HEK293 (cell line): ENCODE data around the gene FAM136A.

ENCODE experiments used
- CTCF ChIA-PET: fragments of 350-600 bp; formaldehyde crosslinking; extraction: SDS; loops from one replicate; lab custom pipeline; 2021; ENCODE audit warnings: antibody characterized with exemption; lab: Yijun Ruan, JAX
- POLR2A ChIA-PET: fragments of 300-600 bp; formaldehyde crosslinking; extraction: SDS; loops from one replicate; lab custom pipeline; 2020; ENCODE audit warnings: antibody characterized with exemption, inconsistent platforms; lab: Yijun Ruan, JAX
- H3K27ac ChIP-seq: fragments of 200-500 bp; sonication (Bioruptor generic); 2 replicates; pipeline ENCODE4 v1.5.1; 2014; ENCODE audit warnings: low read depth, low read length, control low read depth, inconsistent platforms; ENCODE audit errors: extremely low read depth
- H3K36me3 ChIP-seq, 2 experiments: fragments of 200-500 bp in 1 of 2; sonication (Bioruptor generic) in 1 of 2; 1 replicate in 1 of 2; 2 replicates in 1 of 2; pipeline ENCODE4 v1.5.1; 2014 to 2017; ENCODE audit warnings: inconsistent platforms in 2 of 2, low read length in 2 of 2; ENCODE audit not compliant: control insufficient read depth in 2 of 2, insufficient read depth in 1 of 2
- H3K4me1 ChIP-seq: fragments of 200-500 bp; sonication (Bioruptor generic); 2 replicates; pipeline ENCODE4 v1.5.1; 2014; ENCODE audit warnings: mild to moderate bottlenecking, low read length, inconsistent platforms; ENCODE audit not compliant: control insufficient read depth, insufficient read depth
- H3K4me3 ChIP-seq: 2 replicates; pipeline ENCODE4 v1.5.1; 2011; ENCODE audit warnings: low read depth, mild to moderate bottlenecking, control low read depth, low read length, moderate library complexity
- H3K9me3 ChIP-seq: fragments of 200-500 bp; sonication (Bioruptor generic); 2 replicates; pipeline ENCODE4 v1.5.1; 2014; ENCODE audit warnings: low read depth, low read length, inconsistent platforms; ENCODE audit not compliant: control insufficient read depth, insufficient read depth
- BCL11B ChIP-seq: fragments of 450-650 bp; formaldehyde crosslinking; IDR thresholded peaks from 2 replicates; pipeline ENCODE4 v1.5.1; 2016; ENCODE audit warnings: low read depth, missing biosample characterization, missing genetic modification characterization
- ELK4 ChIP-seq: IDR thresholded peaks from 2 replicates; pipeline ENCODE4 v1.6.1; 2011; ENCODE audit warnings: mild to moderate bottlenecking, low read depth, low read length, borderline replicate concordance
- FEZF1 ChIP-seq: fragments of 450-650 bp; formaldehyde crosslinking; IDR thresholded peaks from 2 replicates; pipeline ENCODE4 v1.5.1; 2016; ENCODE audit warnings: missing biosample characterization, missing genetic modification characterization
- GFI1B ChIP-seq: fragments of 450-650 bp; formaldehyde crosslinking; IDR thresholded peaks from 2 replicates; pipeline ENCODE4 v1.5.1; 2016; ENCODE audit warnings: missing biosample characterization, missing genetic modification characterization
- INSM2 ChIP-seq: fragments of 450-650 bp; formaldehyde crosslinking; IDR thresholded peaks from 2 replicates; pipeline ENCODE4 v1.5.1; 2016; ENCODE audit warnings: missing biosample characterization, missing genetic modification characterization
- KLF8 ChIP-seq: fragments of 450-650 bp; formaldehyde crosslinking; IDR thresholded peaks from 2 replicates; pipeline ENCODE4 v1.5.1; 2016; ENCODE audit warnings: missing biosample characterization, missing genetic modification characterization
- OSR2 ChIP-seq: fragments of 450-650 bp; formaldehyde crosslinking; IDR thresholded peaks from 2 replicates; pipeline ENCODE4 v1.5.1; 2016; ENCODE audit warnings: missing biosample characterization, missing genetic modification characterization
- OVOL3 ChIP-seq: fragments of 450-650 bp; formaldehyde crosslinking; IDR thresholded peaks from 2 replicates; pipeline ENCODE4 v1.5.1; 2016; ENCODE audit warnings: missing biosample characterization, missing genetic modification characterization
- PRDM1 ChIP-seq: fragments of 450-650 bp; formaldehyde crosslinking; IDR thresholded peaks from 2 replicates; pipeline ENCODE4; 2016; ENCODE audit warnings: missing biosample characterization, missing genetic modification characterization
- PRDM6 ChIP-seq: fragments of 450-650 bp; formaldehyde crosslinking; IDR thresholded peaks from 2 replicates; pipeline ENCODE4 v1.5.1; 2017; ENCODE audit warnings: missing biosample characterization, missing genetic modification characterization
- TRIM28 ChIP-seq: IDR thresholded peaks from 2 replicates; pipeline ENCODE4 v1.6.1; 2011; ENCODE audit warnings: low read length, control low read depth, borderline replicate concordance
- ZBTB21 ChIP-seq: fragments of 450-650 bp; formaldehyde crosslinking; IDR thresholded peaks from 2 replicates; pipeline ENCODE4 v1.5.1; 2017; ENCODE audit warnings: missing biosample characterization, missing genetic modification characterization
- ZFHX2 ChIP-seq: fragments of 450-650 bp; formaldehyde crosslinking; conservative IDR thresholded peaks from 2 replicates; pipeline ENCODE4 v1.5.1; 2016; ENCODE audit warnings: missing biosample characterization, missing genetic modification characterization
- ZNF214 ChIP-seq: fragments of 450-650 bp; formaldehyde crosslinking; IDR thresholded peaks from 2 replicates; pipeline ENCODE4 v1.5.1; 2017; ENCODE audit warnings: missing biosample characterization, mild to moderate bottlenecking, missing genetic modification characterization, borderline replicate concordance
- ZNF302 ChIP-seq: fragments of 450-650 bp; formaldehyde crosslinking; IDR thresholded peaks from 2 replicates; pipeline ENCODE4 v1.5.1; 2016; ENCODE audit warnings: missing biosample characterization, missing genetic modification characterization, low read depth
- ZNF311 ChIP-seq: fragments of 450-650 bp; formaldehyde crosslinking; IDR thresholded peaks from 2 replicates; pipeline ENCODE4 v1.5.1; 2017; ENCODE audit warnings: missing biosample characterization, missing genetic modification characterization, borderline replicate concordance
- ZNF366 ChIP-seq: fragments of 450-650 bp; formaldehyde crosslinking; conservative IDR thresholded peaks from 2 replicates; pipeline ENCODE4 v1.5.1; 2016; ENCODE audit warnings: missing biosample characterization, missing genetic modification characterization
- ZNF48 ChIP-seq: fragments of 450-650 bp; formaldehyde crosslinking; IDR thresholded peaks from 2 replicates; pipeline ENCODE4 v1.5.1; 2016; ENCODE audit warnings: missing biosample characterization, missing genetic modification characterization
- ZNF529 ChIP-seq: fragments of 450-650 bp; formaldehyde crosslinking; IDR thresholded peaks from 2 replicates; pipeline ENCODE4 v1.5.1; 2017; ENCODE audit warnings: missing genetic modification characterization, missing biosample characterization; ENCODE audit not compliant: insufficient replicate concordance
- ZNF549 ChIP-seq: fragments of 450-650 bp; IDR thresholded peaks from 2 replicates; pipeline ENCODE4 v1.5.1; 2018; ENCODE audit warnings: missing biosample characterization, missing genetic modification characterization, mild to moderate bottlenecking, inconsistent platforms, moderate library complexity
- ZNF558 ChIP-seq: fragments of 450-650 bp; formaldehyde crosslinking; IDR thresholded peaks from 2 replicates; pipeline ENCODE4 v1.5.1; 2016; ENCODE audit warnings: missing biosample characterization, missing genetic modification characterization
- ZNF571 ChIP-seq: fragments of 450-650 bp; formaldehyde crosslinking; IDR thresholded peaks from 2 replicates; pipeline ENCODE4 v1.5.0; 2017; ENCODE audit warnings: missing biosample characterization, missing genetic modification characterization
- ZNF600 ChIP-seq: fragments of 450-650 bp; formaldehyde crosslinking; IDR thresholded peaks from 2 replicates; pipeline ENCODE4 v1.5.1; 2016; ENCODE audit warnings: missing biosample characterization, missing genetic modification characterization
- ZNF629 ChIP-seq: fragments of 450-650 bp; formaldehyde crosslinking; IDR thresholded peaks from 2 replicates; pipeline ENCODE4 v1.5.1; 2017; ENCODE audit warnings: missing biosample characterization, missing genetic modification characterization
- ZNF791 ChIP-seq: fragments of 450-650 bp; formaldehyde crosslinking; IDR thresholded peaks from 2 replicates; pipeline ENCODE4 v1.5.1; 2016; ENCODE audit warnings: missing biosample characterization, missing genetic modification characterization
- TF ChIP-seq, protein P1 (sequence below): fragments of 450-650 bp; formaldehyde crosslinking; IDR thresholded peaks from 2 replicates; pipeline ENCODE4 v1.5.1; 2016; ENCODE audit warnings: missing biosample characterization, missing genetic modification characterization
- TF ChIP-seq, protein P2 (sequence below): fragments of 450-650 bp; formaldehyde crosslinking; IDR thresholded peaks from 2 replicates; pipeline ENCODE4 v1.5.1; 2017; ENCODE audit warnings: missing biosample characterization, missing genetic modification characterization
- TF ChIP-seq, protein P3 (sequence below): fragments of 450-650 bp; formaldehyde crosslinking; IDR thresholded peaks from 2 replicates; pipeline ENCODE4 v1.5.1; 2016; ENCODE audit warnings: missing biosample characterization, missing genetic modification characterization

FAM136A gene

GRCh38 chr2:70248181-70248847, 53.6 kb downstream of the FAM136A start, which contains the start of gene TIA1 (continued):
- TF ChIP-seq ZNF214 (tag by site-specific recombination) (no peak), ZNF600 (tag by site-specific recombination) (peak; percentile 56; the same call in 1 of the 2 replicates), ZNF302 (no peak), INSM2 (tag by site-specific recombination) (no peak), ZBTB21 (tag by site-specific recombination) (no peak), ZNF529 (tag by site-specific recombination) (no peak), KLF8 (0 out of 2 replicates have a peak, but pooled peaks have one; percentile 13), ZNF791 (tag by site-specific recombination) (0 out of 2 replicates have a peak, but pooled peaks have one; percentile 38), ELK4 (no peak), ZNF629 (tag by site-specific recombination) (peak; percentile 13; the same call in 1 of the 2 replicates), ZNF48 (tag by site-specific recombination) (no peak), ZNF311 (tag by site-specific recombination) (no peak)
- TF ChIP-seq, protein P1, sequence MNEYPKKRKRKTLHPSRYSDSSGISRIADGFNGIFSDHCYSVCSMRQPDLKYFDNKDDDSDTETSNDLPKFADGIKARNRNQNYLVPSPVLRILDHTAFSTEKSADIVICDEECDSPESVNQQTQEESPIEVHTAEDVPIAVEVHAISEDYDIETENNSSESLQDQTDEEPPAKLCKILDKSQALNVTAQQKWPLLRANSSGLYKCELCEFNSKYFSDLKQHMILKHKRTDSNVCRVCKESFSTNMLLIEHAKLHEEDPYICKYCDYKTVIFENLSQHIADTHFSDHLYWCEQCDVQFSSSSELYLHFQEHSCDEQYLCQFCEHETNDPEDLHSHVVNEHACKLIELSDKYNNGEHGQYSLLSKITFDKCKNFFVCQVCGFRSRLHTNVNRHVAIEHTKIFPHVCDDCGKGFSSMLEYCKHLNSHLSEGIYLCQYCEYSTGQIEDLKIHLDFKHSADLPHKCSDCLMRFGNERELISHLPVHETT (tag by site-specific recombination): 0 out of 2 replicates have a peak, but pooled peaks have one; percentile 15

DNA sequence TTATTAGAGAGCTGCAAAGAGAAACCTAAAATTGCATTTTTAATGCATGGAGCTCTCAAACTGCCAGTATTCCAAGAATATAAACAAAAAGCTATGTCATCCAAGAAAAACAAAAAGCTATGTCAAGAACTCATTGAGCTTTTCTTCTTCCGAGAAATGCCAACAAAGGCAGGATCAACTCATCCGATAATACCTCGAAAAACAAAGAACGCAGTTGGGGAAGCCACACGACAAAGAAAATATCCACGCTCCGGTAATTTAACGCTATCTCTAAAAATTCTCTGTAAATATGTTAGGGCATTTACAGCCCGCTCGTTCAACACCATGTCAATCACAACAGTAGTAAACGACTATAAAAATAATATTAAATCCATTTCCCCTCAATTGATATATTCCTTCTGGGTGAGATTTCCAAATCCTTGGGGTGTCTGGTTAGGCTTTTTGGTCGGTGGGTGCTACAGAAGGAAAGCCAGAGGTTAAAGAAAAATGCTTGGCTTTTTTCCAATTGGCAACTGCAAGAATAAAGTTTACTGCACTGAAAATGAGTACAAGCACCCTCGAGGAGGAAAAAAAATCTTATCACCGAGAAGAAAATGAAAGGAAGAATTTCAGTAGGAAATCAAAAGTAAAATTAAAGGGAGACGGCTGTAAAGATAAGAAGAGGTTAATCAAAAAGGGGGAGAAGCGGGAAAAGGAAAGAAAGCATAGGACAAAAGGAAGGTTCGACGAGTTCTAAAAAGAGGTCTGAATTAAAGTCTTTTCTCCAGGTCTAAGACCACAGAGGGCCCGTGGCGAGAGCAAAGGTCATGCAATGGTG, 54.3 kb downstream of the FAM136A start:
- H3K4me1 ChIP-seq: no peaks in the 10 kb centered on the region; the same call in 1 of the 2 replicates
- POLR2A ChIA-PET: interaction anchor here (1.1 to 4.4 kb wide), 5 partner anchors 11 to 333 kb away, joined by 3 to 47 read pairs (median 10); partner anchors contain the start of genes C2orf42, MXD1, PCYOX1 and SNRPG
- H3K27ac ChIP-seq: peak overlapping the region; percentile 98
- H3K4me3 ChIP-seq: peak overlapping the region; percentile 89
- no peaks in the 10 kb centered on the region for H3K9me3 ChIP-seq
- CTCF ChIA-PET: no interaction called here
- no peaks in the 10 kb centered on the region for H3K36me3 ChIP-seq
- TF ChIP-seq, protein P2, sequence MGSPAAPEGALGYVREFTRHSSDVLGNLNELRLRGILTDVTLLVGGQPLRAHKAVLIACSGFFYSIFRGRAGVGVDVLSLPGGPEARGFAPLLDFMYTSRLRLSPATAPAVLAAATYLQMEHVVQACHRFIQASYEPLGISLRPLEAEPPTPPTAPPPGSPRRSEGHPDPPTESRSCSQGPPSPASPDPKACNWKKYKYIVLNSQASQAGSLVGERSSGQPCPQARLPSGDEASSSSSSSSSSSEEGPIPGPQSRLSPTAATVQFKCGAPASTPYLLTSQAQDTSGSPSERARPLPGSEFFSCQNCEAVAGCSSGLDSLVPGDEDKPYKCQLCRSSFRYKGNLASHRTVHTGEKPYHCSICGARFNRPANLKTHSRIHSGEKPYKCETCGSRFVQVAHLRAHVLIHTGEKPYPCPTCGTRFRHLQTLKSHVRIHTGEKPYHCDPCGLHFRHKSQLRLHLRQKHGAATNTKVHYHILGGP: peak; percentile 85
- TF ChIP-seq ZFHX2 (no peak), PRDM1 (peak; percentile 98), ZNF558 (tag by site-specific recombination) (no peak), ZNF366 (tag by site-specific recombination) (peak; percentile 57), PRDM6 (peak; percentile 78; the same call in 1 of the 2 replicates), TRIM28 (no peak), OSR2 (no peak), GFI1B (tag by site-specific recombination) (no peak), BCL11B (no peak), OVOL3 (tag by site-specific recombination) (no peak), ZNF571 (tag by site-specific recombination) (no peak), ZNF549 (tag by site-specific recombination) (no peak), FEZF1 (peak; percentile 69)
- TF ChIP-seq, protein P3, sequence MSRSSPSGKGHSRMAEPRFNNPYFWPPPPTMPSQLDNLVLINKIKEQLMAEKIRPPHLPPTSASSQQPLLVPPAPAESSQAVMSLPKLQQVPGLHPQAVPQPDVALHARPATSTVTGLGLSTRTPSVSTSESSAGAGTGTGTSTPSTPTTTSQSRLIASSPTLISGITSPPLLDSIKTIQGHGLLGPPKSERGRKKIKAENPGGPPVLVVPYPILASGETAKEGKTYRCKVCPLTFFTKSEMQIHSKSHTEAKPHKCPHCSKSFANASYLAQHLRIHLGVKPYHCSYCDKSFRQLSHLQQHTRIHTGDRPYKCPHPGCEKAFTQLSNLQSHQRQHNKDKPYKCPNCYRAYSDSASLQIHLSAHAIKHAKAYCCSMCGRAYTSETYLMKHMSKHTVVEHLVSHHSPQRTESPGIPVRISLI (tag by site-specific recombination): 0 out of 2 replicates have a peak, but pooled peaks have one; percentile 19
